ENCODE measurements around the gene GNMT.
"Not testable (repeated sequence)": the region's sequence is repeated elsewhere in the genome, so short reads cannot be mapped to it uniquely, and the experiment has no call there.

Gene GNMT

DNA sequence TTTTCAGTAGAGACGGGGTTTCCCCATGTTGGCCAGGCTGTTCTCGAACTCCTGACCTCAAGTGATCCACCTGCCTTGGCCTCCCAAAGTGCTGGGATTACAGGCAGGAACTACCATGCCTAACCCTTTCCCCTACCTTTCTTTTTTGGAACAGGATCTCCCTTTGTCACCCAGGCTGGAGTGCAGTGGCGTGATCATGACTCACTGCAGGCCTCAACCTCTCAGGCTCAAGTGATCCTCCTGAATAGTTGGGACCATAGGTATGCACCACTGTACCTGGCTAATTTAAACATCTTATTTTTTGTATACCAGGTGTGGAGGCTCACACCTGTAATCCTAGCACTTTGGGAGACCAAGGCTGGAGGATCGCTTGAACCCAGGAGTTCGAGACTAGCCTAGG, 19.2 kb upstream of the GNMT start:
- DNase-seq (ENCODE audit: low spot score): not testable (repeated sequence)

- no peak for DNase-seq (ENCODE audit: low spot score)
These were observed 18.1 kb upstream of the GNMT start for GRCh38 chr6:42942444-42942843.

- no peak for DNase-seq (ENCODE audit: low spot score)
These were observed 12.6 kb upstream of the GNMT start for GRCh38 chr6:42947950-42948349.

DNA sequence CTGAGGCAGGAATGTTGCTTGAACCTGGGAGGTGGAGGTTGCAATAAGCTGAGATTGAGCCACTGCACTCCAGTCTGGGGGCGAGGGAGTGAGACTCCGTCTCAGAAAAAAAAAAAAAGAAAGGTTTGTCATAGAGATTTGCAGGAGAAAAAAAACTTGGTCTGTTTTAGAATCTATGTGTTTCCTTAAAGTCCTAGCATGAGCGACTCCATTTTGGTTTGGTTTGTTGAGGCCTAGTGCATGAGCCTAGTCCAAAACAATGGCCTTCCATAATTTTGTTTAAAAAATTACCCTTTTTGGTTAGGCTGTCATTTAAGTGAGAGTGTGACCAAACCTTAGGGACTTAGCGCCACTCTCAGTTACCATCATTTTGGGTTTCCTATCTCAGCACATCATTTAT, 8.2 kb upstream of the GNMT start:
- no peak for DNase-seq (ENCODE audit: low spot score)

GRCh38 chr6:42954405-42954804, 6.1 kb upstream of the GNMT start:
- not testable (repeated sequence) for DNase-seq (ENCODE audit: low spot score)

GRCh38 chr6:42958125-42958524, 2.4 kb upstream of the GNMT start:
- no peak for DNase-seq (ENCODE audit: low spot score)

GRCh38 chr6:42959917-42960242, 674 bp upstream of the GNMT start:
- DNase-seq (ENCODE audit: low spot score): no peak

- no peak for DNase-seq (ENCODE audit: low spot score)
These were observed 491 bp downstream of the GNMT start for GRCh38 chr6:42961020-42961470.

DNA sequence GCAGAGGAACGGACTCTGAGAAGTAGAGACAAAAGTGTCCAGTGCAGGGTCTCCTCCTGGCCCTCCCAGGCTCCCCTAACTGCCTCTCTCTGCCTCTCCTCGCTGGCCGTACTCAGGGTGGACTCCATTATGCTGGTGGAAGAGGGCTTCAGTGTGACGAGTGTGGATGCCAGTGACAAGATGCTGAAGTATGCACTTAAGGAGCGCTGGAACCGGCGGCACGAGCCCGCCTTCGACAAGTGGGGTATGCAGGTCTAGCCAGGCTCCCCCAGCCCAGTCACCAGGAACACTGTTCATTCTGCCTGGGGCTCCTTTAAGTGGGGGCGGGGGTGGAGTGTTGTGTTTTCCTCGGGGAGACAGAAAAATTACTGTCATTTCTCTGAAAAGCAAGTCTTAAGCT, 1.5 kb downstream of the GNMT start:
- DNase-seq (ENCODE audit: low spot score): no peak

DNA sequence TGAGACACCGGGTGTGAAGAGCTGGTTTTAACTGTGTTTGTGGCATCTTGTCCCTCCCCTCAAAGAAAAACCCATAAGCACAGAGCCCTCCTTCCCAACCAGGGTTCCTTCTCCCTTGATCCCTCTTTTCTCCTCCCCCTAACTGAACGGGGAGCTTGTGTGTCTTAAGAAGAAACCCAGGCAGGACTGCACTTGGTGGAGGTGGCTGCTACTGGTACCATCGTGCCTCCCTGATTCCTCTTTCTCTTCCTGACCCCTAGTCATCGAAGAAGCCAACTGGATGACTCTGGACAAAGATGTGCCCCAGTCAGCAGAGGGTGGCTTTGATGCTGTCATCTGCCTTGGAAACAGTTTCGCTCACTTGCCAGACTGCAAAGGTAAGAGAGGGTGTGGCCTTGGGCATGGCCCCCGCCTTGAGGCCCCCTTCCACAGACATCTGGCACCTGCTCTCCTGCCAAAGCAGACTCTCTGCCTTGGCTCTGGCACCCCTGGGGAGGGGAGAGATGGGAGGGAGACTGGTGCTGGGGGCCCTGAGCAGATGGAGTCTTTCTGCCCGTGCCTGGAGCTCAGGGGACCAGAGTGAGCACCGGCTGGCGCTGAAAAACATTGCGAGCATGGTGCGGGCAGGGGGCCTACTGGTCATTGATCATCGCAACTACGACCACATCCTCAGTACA, 2.1 kb downstream of the GNMT start:
- no peak for DNase-seq (ENCODE audit: low spot score)

GRCh38 chr6:42963179-42963854, 2.8 kb downstream of the GNMT start:
- DNase-seq (ENCODE audit: low spot score): no peak

DNA sequence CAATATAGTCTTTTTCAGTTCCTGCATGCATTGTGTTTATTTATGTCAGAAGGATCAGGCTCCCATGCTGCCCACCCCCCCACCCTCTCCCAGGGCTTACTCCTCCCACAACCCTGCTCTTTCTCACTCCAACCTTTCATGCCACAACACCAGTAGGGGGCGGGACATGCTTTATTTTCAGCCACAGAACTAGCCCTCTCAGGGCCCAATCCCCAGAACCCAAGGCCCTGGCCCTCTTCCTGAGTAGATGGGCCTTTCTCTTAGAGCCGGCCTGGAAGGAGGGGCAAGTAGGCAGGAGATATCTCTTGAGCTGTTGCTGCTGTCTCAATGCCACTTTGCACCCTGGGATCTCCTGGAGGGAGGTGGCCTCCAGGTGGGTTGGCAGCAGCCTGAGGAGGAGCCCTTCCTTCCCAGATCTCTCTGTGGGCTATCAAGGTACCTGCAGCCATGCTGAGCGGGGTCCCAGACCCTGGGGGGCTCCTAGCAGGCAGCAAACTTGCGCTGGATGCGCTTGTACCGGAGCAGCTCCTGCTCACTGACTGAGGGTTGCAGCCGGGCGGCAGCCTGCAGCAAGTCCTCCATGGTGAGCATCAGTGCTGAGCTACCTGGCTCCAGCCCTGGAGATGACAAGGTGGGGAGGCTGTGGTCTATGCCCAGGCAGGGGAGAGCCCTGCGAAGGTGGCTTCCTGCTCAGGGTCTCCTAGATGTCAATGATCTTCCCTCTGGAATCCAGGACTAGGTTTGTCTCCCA, 3.5 kb downstream of the GNMT start:
- DNase-seq (ENCODE audit: low spot score): peak; percentile 62

GRCh38 chr6:42966571-42966970, 6.0 kb downstream of the GNMT start:
- DNase-seq (ENCODE audit: low spot score): no peak

GRCh38 chr6:42967228-42967627, 6.7 kb downstream of the GNMT start:
- DNase-seq (ENCODE audit: low spot score): no peak

DNA sequence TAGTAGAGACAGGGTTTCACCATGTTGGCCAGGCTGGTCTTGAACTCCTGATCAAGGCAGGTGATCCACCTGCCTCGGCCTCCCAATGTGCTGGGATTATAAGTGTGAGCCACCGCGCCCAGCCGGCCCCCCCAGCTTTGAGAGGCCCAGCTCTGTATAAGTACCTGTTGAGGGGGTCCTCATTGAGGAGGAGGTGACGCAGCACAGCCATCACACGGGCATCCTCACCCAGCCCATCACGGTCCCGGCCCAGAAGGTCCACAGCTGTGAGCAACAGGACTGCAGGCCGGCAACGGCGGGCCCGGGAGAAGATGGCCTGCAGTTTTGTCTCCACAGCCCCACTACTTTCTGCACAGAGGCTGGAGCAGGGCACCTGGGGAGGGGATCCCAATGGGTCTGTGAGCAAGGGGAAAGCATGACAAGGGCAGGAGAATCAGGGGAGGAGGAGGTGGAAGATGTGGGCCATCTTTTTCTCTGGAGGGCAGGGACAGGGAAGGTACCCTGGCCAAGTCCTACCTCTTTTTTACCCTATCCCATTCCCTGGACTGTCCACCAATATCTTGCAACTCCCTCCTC, 7.7 kb downstream of the GNMT start:
- no peak for DNase-seq (ENCODE audit: low spot score)

- DNase-seq (ENCODE audit: low spot score): no peak
These were observed 8.2 kb downstream of the GNMT start for GRCh38 chr6:42968783-42969182.

DNA sequence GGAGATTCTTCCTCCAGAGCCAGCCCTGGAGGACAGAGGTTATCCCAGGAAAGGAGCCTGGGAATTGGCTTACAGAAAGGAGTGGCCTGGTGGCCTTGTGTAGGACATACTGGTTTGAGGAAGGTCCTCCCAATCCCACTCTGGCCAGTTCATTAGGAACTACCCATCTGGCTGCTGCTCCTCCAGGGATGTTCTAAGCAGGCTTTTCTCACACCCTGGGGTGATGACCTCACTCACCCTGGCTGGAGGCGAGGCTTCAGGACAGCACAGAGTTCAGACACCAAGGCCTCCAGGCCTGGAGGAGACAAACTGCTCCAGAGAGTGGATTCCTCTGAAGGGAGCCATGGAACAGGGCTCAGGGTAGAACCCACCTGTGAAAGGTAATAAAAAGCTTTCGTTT, 8.9 kb downstream of the GNMT start:
- no peak for DNase-seq (ENCODE audit: low spot score)

- no peak for DNase-seq (ENCODE audit: low spot score)
These were observed 9.4 kb downstream of the GNMT start for GRCh38 chr6:42969934-42970333.

DNA sequence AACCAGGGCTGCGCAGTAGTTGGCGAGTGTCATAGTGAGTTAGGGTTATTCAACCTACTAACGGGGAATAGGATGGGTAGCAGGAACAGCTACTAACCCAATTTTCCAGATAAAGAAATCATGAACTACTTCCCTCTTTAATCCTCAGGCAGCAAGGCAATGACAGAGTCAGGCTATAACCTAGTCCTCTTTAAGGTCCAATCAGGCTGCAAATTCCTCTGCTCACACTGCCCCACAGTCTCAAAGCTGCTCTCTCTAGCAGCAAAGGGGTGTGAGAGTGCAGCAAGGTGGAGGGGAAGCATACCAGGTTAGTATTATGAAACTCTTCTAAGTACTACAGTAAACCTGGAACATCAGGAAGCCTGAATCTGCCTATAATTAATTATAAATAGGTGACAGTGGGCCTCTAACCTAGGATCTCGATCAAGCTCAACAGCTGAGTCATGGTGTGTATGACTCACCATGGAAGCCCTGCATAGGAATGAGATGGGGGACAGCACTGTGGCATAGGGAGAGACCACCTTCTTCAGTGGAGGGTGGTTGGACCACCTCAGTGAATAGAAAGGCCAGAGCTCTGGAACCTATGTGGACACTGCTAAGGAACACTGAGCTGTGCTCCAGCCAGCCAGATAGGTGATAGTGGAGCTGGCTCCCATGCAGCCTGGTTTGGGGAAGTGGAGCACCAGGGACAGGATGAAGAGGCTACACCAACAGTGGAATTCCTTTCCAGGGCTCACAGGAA, 10.5 kb downstream of the GNMT start:
- peak; percentile 37 for DNase-seq (ENCODE audit: low spot score)

- no peak for DNase-seq (ENCODE audit: low spot score)
These were observed 11.3 kb downstream of the GNMT start for GRCh38 chr6:42971746-42972327.

DNA sequence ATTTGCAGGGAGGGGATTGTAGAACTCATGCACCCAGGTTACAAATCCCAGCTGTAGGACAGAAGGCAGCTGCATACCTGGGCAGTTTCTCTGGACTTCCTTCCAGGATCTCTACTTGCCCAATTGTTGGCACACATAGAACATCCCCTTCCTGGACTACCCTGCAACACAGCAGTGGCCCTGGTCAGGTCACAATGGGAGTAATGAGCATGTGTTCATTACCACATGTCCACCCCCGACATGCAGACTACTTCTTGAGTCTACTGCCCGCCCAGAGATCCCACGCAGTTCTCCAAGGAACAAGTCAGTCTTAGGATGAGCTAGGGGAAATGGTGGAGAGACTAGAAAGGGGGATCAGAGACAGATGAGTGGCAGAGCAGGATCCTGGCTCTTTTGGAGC, 13.4 kb downstream of the GNMT start:
- DNase-seq (ENCODE audit: low spot score): no peak

All from AG08396 (cell line).